GM13977 (cell line): ENCODE data around the gene PLCB1.
"Not testable (repeated sequence)": the region's sequence is repeated elsewhere in the genome, so short reads cannot be mapped to it uniquely, and the experiment has no call there.

ENCODE experiments used
- DNase-seq: peaks from one replicate; pipeline ENCODE4 v3.0.0; 2012; ENCODE audit warnings: low spot score
- CTCF ChIP-seq: IDR thresholded peaks from 2 replicates; pipeline ENCODE4 v1.5.1; 2012; ENCODE audit warnings: mild to moderate bottlenecking, control low read depth; ENCODE audit not compliant: insufficient read depth; ENCODE audit errors: extremely low read depth, missing control alignments
- in situ Hi-C: fragments of 300-500 bp; cut with MboI; formaldehyde crosslinking; loops from one replicate; pipeline ENCODE4 v1.12.0; 2022; ENCODE audit warnings: low sequenced_read_pairs, low pct_unique_long_range_greater_than_20kb, mixed read lengths, inconsistent platforms; ENCODE audit not compliant: unreplicated experiment

Gene PLCB1

DNA sequence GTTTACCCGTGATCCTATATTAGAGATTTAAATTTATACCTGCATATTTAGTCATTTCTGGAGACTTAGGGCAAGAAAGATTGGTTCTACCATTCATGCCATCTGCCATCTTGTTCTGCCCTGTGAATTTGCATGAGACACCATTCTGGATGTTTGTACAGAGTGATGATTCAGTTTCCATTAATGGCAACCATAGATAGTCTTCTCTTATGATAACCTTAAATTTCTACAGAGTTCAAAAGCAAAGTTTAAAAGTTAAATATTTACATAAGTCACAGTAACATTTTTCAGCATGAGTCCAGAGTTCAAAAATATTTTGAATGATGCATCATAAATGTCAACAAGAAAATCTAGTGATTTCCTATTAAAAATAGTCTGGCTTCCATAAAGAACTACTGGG, 23.2 kb downstream of the PLCB1 start:
- TF ChIP-seq CTCF = no peak
- in situ Hi-C loops = no loop called here
- no peak for DNase-seq

DNA sequence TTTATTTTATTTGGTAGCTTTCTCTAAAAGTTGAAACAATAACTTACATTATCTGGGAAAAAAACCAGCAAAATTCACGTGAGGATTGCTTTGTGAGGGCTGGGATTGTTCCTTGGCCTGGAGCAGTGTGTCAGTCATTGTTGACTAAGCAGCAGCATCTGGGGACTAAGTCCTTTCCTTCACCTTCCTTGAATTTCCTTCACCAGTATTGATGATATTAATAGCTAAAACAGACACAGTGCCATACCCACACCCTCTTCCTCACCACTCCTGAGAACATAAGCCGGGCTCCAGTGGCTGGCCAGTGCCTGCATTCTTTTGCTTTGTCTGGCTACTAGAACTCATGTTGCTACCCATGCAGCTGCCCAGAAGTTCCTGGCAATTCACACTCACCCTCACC, 23.7 kb downstream of the PLCB1 start:
- in situ Hi-C loops = no loop called here
- no peak for DNase-seq
- no peak for TF ChIP-seq CTCF

- in situ Hi-C loops = no loop called here
- DNase-seq = no peak
- no peak for TF ChIP-seq CTCF
These were observed 24.4 kb downstream of the PLCB1 start for GRCh38 chr20:8156235-8157079.

DNA sequence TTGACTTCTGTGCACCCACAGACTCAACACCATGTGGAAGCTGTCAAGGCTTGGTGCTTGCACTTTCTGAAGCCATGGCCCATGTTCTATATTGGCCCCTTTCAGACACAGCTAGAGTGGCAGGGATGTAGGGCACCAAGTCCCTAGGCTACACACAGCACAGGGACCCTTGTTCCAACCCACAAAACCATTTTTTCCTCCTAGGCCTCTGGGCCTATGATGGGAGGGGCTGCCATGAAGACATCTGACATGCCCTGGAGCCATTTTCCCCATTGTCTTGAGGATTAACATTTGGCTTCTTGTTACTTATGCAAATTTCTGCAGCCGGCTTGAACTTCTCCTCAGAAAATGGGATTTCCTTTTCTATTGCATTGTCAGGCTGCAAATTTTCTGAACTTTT, 27.2 kb downstream of the PLCB1 start:
- in situ Hi-C loops, DNase-seq: not testable (repeated sequence)

DNA sequence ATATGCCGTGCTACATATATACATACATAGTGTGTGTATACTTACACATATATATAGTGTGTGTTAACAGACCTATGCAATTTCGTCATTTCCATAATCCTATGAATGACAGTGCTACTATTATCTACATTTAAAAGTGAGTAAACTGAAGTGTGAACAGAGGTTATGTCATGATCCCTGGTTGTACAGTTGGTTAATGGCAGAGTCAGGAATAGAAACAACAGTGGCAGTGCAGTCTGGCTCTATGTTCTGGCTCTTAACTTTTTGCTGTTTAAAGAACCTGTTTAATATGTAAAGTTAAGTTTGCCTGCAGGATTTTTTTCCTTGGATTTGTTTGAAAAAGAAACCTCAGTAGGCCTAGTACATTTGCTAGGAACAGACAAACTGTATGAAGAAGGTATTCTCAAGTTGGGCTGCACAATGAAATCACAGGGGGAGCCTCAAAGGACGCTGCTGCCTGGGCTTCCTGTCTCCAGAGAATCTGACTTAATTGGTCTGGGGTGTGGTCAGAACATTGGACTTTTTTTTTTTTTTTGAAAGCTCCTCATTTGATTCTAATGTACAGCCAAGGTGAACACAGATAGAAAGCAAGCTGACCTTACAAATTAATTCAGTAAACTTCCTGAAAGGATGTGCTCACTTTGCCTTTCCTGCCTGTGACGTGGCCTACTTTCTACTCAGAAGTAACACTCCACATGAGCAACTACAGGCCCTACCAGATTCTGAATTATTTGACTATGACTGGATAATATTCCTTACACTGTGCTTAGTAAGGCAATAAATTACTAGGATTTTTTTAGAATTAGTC, 29.4 kb downstream of the PLCB1 start:
- TF ChIP-seq CTCF = no peak
- DNase-seq = no peak
- in situ Hi-C loops = no loop called here

DNA sequence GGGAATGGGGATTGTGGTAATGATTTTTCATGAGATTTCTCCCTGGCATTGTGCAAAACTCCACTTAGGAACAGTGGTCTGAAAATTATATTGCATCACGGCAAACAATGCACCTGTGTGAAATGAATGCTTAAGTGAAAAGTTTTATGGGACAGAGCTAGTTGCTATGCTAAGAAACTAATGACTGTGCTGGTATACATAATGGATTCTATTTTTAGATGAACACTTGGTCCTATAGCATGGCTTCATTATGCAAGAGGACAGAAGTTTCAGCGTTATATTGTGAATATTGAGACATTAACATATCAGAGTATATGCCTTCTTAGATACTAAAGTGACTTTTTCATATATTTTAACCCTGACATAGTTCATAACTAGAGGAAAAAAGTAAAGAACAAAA, 30.5 kb downstream of the PLCB1 start:
- no peak for DNase-seq
- TF ChIP-seq CTCF = no peak
- in situ Hi-C loops = no loop called here

GRCh38 chr20:8163543-8163942, 31.5 kb downstream of the PLCB1 start:
- no peak for DNase-seq
- in situ Hi-C loops = no loop called here
- TF ChIP-seq CTCF = no peak
